HepG2 (cell line): ENCODE data around the gene FGFBP2. TPM values are rescaled to one million over a fixed set of nuclear protein-coding genes. Genes with fewer than 3 reads are reported as not detected.

Experiments
- ARHGAP35 ChIP-seq: sonication (generic); formaldehyde crosslinking; IDR thresholded peaks from 2 replicates; pipeline ENCODE4 v1.9.0; 2022; ENCODE audit warnings: mild to moderate bottlenecking, inconsistent platforms, moderate library complexity, missing genetic modification reagents, borderline replicate concordance
- ARID4A ChIP-seq: sonication (generic); formaldehyde crosslinking; IDR thresholded peaks from 2 replicates; pipeline ENCODE4 v1.5.0; 2020; ENCODE audit warnings: mild to moderate bottlenecking, missing genetic modification reagents, borderline replicate concordance
- ATF5 ChIP-seq: sonication (generic); formaldehyde crosslinking; IDR thresholded peaks from 2 replicates; pipeline ENCODE4 v1.4.0; 2020; ENCODE audit warnings: mild to moderate bottlenecking, low read depth, missing genetic modification reagents
- FOXP1 ChIP-seq, 2 experiments: fragments of 450-650 bp in 1 of 2; IDR thresholded peaks; 2 replicates each; pipeline ENCODE4 v1.6.1; 2017 to 2018; ENCODE audit warnings: antibody characterized with exemption in 1 of 2
- HNF1B ChIP-seq: sonication (generic); formaldehyde crosslinking; IDR thresholded peaks from 2 replicates; pipeline ENCODE4 v1.5.1; 2020; ENCODE audit warnings: mild to moderate bottlenecking, moderate library complexity, missing genetic modification reagents
- NFIC ChIP-seq: IDR thresholded peaks from 2 replicates; pipeline ENCODE4 v1.6.1; 2012; ENCODE audit warnings: mild to moderate bottlenecking, low read length, inconsistent platforms
- RAD21 ChIP-seq: fragments of 450-650 bp; formaldehyde crosslinking; IDR thresholded peaks from 2 replicates; pipeline ENCODE4 v1.5.0; 2020; ENCODE audit warnings: mild to moderate bottlenecking
- SMC3 ChIP-seq: IDR thresholded peaks from 2 replicates; pipeline ENCODE4 v1.6.1; 2011; ENCODE audit warnings: low read length, improper control_type of control experiment
- XRCC5 ChIP-seq: fragments of 200-400 bp; formaldehyde crosslinking; optimal IDR thresholded peaks from 2 replicates; pipeline ENCODE3; 2017; ENCODE audit warnings: mild to moderate bottlenecking, low read length
- YY1 ChIP-seq: IDR thresholded peaks from 2 replicates; pipeline ENCODE4 v1.6.1; 2011; ENCODE audit warnings: low read length, low read depth, moderate library complexity, mild to moderate bottlenecking; ENCODE audit not compliant: insufficient read depth, insufficient replicate concordance
- ZNF318 ChIP-seq: sonication (generic); formaldehyde crosslinking; IDR thresholded peaks from 2 replicates; pipeline ENCODE4 v1.4.0; 2020; ENCODE audit warnings: mild to moderate bottlenecking, missing genetic modification reagents
- ZNF335 ChIP-seq: sonication (generic); formaldehyde crosslinking; IDR thresholded peaks from 2 replicates; pipeline ENCODE4 v1.4.0; 2020; ENCODE audit warnings: missing genetic modification reagents
- ZNF432 ChIP-seq: sonication (generic); formaldehyde crosslinking; IDR thresholded peaks from 2 replicates; pipeline ENCODE4 v1.5.0; 2020; ENCODE audit warnings: missing genetic modification reagents, mild to moderate bottlenecking, borderline replicate concordance
- ZNF577 ChIP-seq: sonication (generic); formaldehyde crosslinking; IDR thresholded peaks from 2 replicates; pipeline ENCODE4 v1.4.0; 2020; ENCODE audit warnings: mild to moderate bottlenecking, low read depth, missing genetic modification reagents, borderline replicate concordance
- polyA plus RNA-seq, 8 experiments: library from polyadenylated mRNA; depleted of rRNA in 3 of 8; stranded (reverse) in 7 of 8; unstranded in 1 of 8; fragments of >200 nt; fragmentation: Illumina TruSeq in 4 of 8; extraction: Trizol in 4 of 8; gene quantifications; 2 replicates each; pipeline versions ENCODE4 v1.2.1 to v1.2.3, GENCODE V29; 2011 to 2016; ENCODE audit warnings: low read depth in 4 of 8, missing spikeins in 1 of 8, mixed read lengths in 1 of 8; ENCODE audit not compliant: insufficient read depth in 1 of 8
- total RNA-seq, 5 experiments: library from RNA; depleted of rRNA; stranded (reverse); fragments of >200 nt; fragmentation: Illumina TruSeq; extraction: Trizol; gene quantifications; 2 replicates each; pipeline ENCODE4 v1.2.3, GENCODE V29; 2016; ENCODE audit warnings: low read depth in 1 of 5

Gene FGFBP2
- total and polyA plus RNA-seq, 2 of the 13 experiments (the other 11 are each of a cell fraction or from before 2014, with no cell fraction given), result not detected

GRCh38 chr4:15956179-15956850 lies 6.7 kb downstream of the FGFBP2 start (continued):
- TF ChIP-seq ZNF335 (CRISPR knock-in tag) (no peak), YY1 (no peak), ZNF577 (no peak), RAD21 (CRISPR knock-in tag) (peak; percentile 76), HNF1B (CRISPR knock-in tag) (0 out of 2 replicates have a peak, but pooled peaks have one; percentile 25), ATF5 (CRISPR knock-in tag) (no peak), ARHGAP35 (CRISPR knock-in tag) (no peak), FOXP1 (IDR thresholded peaks at IDR 0.05) (no peak), FOXP1 (CRISPR knock-in tag; IDR thresholded peaks at IDR 0.05) (no peak), XRCC5 (peak; percentile 32), ZNF432 (CRISPR knock-in tag) (no peak), ARID4A (0 out of 2 replicates have a peak, but pooled peaks have one; percentile 28), SMC3 (peak; percentile 91), NFIC (no peak), ZNF318 (CRISPR knock-in tag) (no peak)
